ENCODE data around the gene CEP89.

GRCh38 chr19:32868206-32868950 lies 103.4 kb downstream of the CEP89 start:
- TF ChIP-seq EP300 (IDR thresholded peaks at IDR 0.05; ENCODE audit: borderline replicate concordance) (no peak), YY1 (IDR thresholded peaks at IDR 0.05; ENCODE audit: low read depth) (no peak), ZBTB7A (IDR thresholded peaks at IDR 0.05; ENCODE audit: low read depth) (no peak), RAD21 (IDR thresholded peaks at IDR 0.05; ENCODE audit: low read depth) (no peak), MAX (IDR thresholded peaks at IDR 0.05) (no peak), TAF1 (IDR thresholded peaks at IDR 0.05; ENCODE audit: low read depth) (no peak), NFIC (IDR thresholded peaks at IDR 0.05) (no peak), USF1 (IDR thresholded peaks at IDR 0.05) (no peak)
